ENCODE measurements around the gene NPAS4. TPM values are rescaled to one million over a fixed set of nuclear protein-coding genes. Genes with fewer than 3 reads are reported as not detected.
A peak's percentile ranks its signal among the peaks of the same experiment; 100 is the strongest.

The NPAS4 gene
- total RNA-seq, 1 donor from 2014 or later: not detected

GRCh38 chr11:66466225-66467033 is 45.6 kb downstream of the NPAS4 start, which contains the start of gene PELI3:
PELI3 (plus strand) TSS chr11:66466905; CDS start chr11:66468129, 1,224 bp downstream.
- Histone ChIP-seq H3K27ac (no peak within 1 kb of the TSS), H3K27me3 (peaks cover 4% of the 10 kb centered on the region), H3K9ac (no peak within 1 kb of the TSS), H4K20me1 (ENCODE audit: low read depth) (peaks cover 18% of the 10 kb centered on the region), H3K4me2 (peak within 1 kb of the TSS; percentile 81), H3K79me2 (ENCODE audit: low read depth) (no peaks in the 10 kb centered on the region), H3K4me3 (peak within 1 kb of the TSS; percentile 66), H3F3A (ENCODE audit: low read depth) (peaks cover 26% of the 10 kb centered on the region), H3K36me3 (no peaks in the 10 kb centered on the region), H3K9me3 (ENCODE audit: low read depth) (no peaks in the 10 kb centered on the region), H3K4me1 (peaks cover 9% of the 10 kb centered on the region), H2AFZ (replicated peaks) (peak within 1 kb of the TSS; percentile 74)
- Mint-ChIP-seq H3K27ac (peak within 1 kb of the TSS; percentile 87), H3K9me3 (peaks cover 13% of the 10 kb centered on the region), H3K36me3 (peaks cover 2% of the 10 kb centered on the region), H3K27me3 (ENCODE audit: insufficient read depth, low read depth) (peaks cover 2% of the 10 kb centered on the region), H3K4me1 (peaks cover 40% of the 10 kb centered on the region), H3K4me3 (peak within 1 kb of the TSS; percentile 95)
- peak; percentile 96 for DNase-seq (ENCODE audit: low spot score)
- TF ChIP-seq EZH2 (IDR thresholded peaks at IDR 0.05) (no peak), EZH2phosphoT487 (IDR thresholded peaks at IDR 0.05) (no peak), CTCF (IDR thresholded peaks at IDR 0.05) (no peak)

GRCh38 chr11:66467034-66467659 is 46.3 kb downstream of the NPAS4 start:
- TF ChIP-seq CTCF (IDR thresholded peaks at IDR 0.05): peak; percentile 41
- TF ChIP-seq EZH2 (IDR thresholded peaks at IDR 0.05): no peak
- peaks cover 2% of the 10 kb centered on the region for H3K36me3 Mint-ChIP-seq
- Histone ChIP-seq H3K27me3 (peaks cover 4% of the 10 kb centered on the region), H3K79me2 (ENCODE audit: low read depth) (no peaks in the 10 kb centered on the region), H3K4me3 (peak overlapping the region; percentile 66), H3K4me2 (peak overlapping the region; percentile 81), H3F3A (ENCODE audit: low read depth) (peaks cover 26% of the 10 kb centered on the region), H4K20me1 (ENCODE audit: low read depth) (peaks cover 18% of the 10 kb centered on the region), H3K9ac (no peak overlapping the region), H3K4me1 (peaks cover 9% of the 10 kb centered on the region), H3K36me3 (no peaks in the 10 kb centered on the region), H2AFZ (replicated peaks) (peak overlapping the region; percentile 8), H3K27ac (no peak overlapping the region), H3K9me3 (ENCODE audit: low read depth) (no peaks in the 10 kb centered on the region)
- H3K4me3 Mint-ChIP-seq: peak overlapping the region; percentile 95
- H3K27me3 Mint-ChIP-seq (ENCODE audit: insufficient read depth, low read depth): peaks cover 2% of the 10 kb centered on the region
- H3K4me1 Mint-ChIP-seq: peaks cover 40% of the 10 kb centered on the region
- peaks cover 11% of the 10 kb centered on the region for H3K9me3 Mint-ChIP-seq
- peak; percentile 74 for DNase-seq (ENCODE audit: low spot score)
- H3K27ac Mint-ChIP-seq: peak overlapping the region; percentile 87

GRCh38 chr11:66467756-66468155 is 46.9 kb downstream of the NPAS4 start:
- peaks cover 40% of the 10 kb centered on the region for H3K4me1 Mint-ChIP-seq
- Histone ChIP-seq H3K27ac (no peak overlapping the region), H3K9ac (no peak overlapping the region), H4K20me1 (ENCODE audit: low read depth) (peaks cover 18% of the 10 kb centered on the region), H3K79me2 (ENCODE audit: low read depth) (no peaks in the 10 kb centered on the region), H3K9me3 (ENCODE audit: low read depth) (no peaks in the 10 kb centered on the region), H3K4me2 (peak overlapping the region; percentile 81), H2AFZ (replicated peaks) (no peak overlapping the region), H3K27me3 (peaks cover 4% of the 10 kb centered on the region), H3K4me1 (peaks cover 9% of the 10 kb centered on the region), H3K36me3 (no peaks in the 10 kb centered on the region), H3F3A (ENCODE audit: low read depth) (peaks cover 26% of the 10 kb centered on the region), H3K4me3 (peak overlapping the region; percentile 66)
- H3K9me3 Mint-ChIP-seq: peaks cover 8% of the 10 kb centered on the region
- peaks cover 2% of the 10 kb centered on the region for H3K27me3 Mint-ChIP-seq (ENCODE audit: insufficient read depth, low read depth)
- H3K27ac Mint-ChIP-seq: no peak overlapping the region
- H3K4me3 Mint-ChIP-seq: peak overlapping the region; percentile 95
- peaks cover 2% of the 10 kb centered on the region for H3K36me3 Mint-ChIP-seq
- DNase-seq (ENCODE audit: low spot score): peak; percentile 75
- TF ChIP-seq EZH2phosphoT487 (IDR thresholded peaks at IDR 0.05): no peak
- no peak for TF ChIP-seq EZH2 (IDR thresholded peaks at IDR 0.05)
- TF ChIP-seq CTCF (IDR thresholded peaks at IDR 0.05): no peak

All from neural progenitor cell (in vitro differentiated cells).